PC-3 (cell line): ENCODE measurements around the gene MPP1.

ENCODE experiments used
- EZH2 ChIP-seq: fragments of 300-600 bp; sonication (generic); IDR thresholded peaks from one replicate; pipeline ENCODE4 v1.6.1; 2017; ENCODE audit warnings: antibody characterized with exemption, mild to moderate bottlenecking, low read length; ENCODE audit not compliant: unreplicated experiment
- EZH2phosphoT487 ChIP-seq: fragments of 300-600 bp; sonication (generic); IDR thresholded peaks from 2 replicates; pipeline ENCODE4 v1.6.1; 2018; ENCODE audit warnings: mild to moderate bottlenecking, antibody characterized with exemption, low read length, borderline replicate concordance
- TF ChIP-seq, protein P1 (sequence below): fragments of 300-600 bp; sonication (generic); conservative IDR thresholded peaks from 2 replicates; pipeline ENCODE4 v1.5.1; 2017; ENCODE audit warnings: antibody characterized with exemption, low read depth, mild to moderate bottlenecking, low read length

DNA sequence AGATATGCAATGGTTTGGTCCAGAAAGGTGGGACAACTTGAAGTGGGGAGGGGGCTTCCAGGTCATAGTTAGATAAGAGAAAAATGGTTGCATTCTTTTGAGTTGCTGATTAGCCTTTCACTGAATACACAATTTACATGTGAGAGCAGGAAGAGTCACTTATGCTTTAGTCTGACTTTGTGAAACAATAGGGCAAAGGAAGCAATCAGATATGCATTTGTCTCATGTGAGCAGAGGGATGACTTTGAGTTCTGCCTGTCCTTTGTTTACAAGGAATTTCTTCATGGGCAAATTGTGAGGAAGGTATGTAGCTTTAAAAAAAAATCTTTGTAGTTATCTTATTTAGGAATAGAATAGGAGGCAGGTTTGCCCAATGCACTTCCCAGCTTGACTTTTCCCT lies 16.2 kb upstream of the MPP1 start:
- TF ChIP-seq, protein P1, sequence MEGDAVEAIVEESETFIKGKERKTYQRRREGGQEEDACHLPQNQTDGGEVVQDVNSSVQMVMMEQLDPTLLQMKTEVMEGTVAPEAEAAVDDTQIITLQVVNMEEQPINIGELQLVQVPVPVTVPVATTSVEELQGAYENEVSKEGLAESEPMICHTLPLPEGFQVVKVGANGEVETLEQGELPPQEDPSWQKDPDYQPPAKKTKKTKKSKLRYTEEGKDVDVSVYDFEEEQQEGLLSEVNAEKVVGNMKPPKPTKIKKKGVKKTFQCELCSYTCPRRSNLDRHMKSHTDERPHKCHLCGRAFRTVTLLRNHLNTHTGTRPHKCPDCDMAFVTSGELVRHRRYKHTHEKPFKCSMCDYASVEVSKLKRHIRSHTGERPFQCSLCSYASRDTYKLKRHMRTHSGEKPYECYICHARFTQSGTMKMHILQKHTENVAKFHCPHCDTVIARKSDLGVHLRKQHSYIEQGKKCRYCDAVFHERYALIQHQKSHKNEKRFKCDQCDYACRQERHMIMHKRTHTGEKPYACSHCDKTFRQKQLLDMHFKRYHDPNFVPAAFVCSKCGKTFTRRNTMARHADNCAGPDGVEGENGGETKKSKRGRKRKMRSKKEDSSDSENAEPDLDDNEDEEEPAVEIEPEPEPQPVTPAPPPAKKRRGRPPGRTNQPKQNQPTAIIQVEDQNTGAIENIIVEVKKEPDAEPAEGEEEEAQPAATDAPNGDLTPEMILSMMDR: no peak
- no peak for TF ChIP-seq EZH2
- no peak for TF ChIP-seq EZH2phosphoT487
